GM18526 (cell line): ENCODE results near the gene MSH6.

Experiments
- POLR2A ChIP-seq: IDR thresholded peaks from 3 replicates; pipeline ENCODE4 v1.6.1; 2011; ENCODE audit not compliant: insufficient read length; ENCODE audit errors: extremely low read depth

MSH6 gene

DNA sequence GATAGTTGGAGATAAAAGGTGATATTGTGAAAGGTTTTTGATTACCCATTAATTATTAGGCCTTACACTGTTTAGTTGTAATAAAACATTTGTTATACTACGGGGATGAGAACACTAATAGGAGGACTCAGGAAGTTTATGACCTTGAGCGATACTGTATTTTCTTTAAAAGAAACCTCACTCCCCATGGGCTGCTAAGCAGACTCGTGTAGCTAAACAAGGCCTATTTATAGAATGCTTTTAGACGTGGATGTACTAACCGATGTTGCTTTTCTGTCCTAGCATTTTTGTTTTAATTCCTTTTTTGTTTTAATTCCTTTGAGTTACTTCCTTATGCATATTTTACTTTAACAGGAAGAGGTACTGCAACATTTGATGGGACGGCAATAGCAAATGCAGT lies 22.9 kb downstream of the MSH6 start:
- no peak for TF ChIP-seq POLR2A

DNA sequence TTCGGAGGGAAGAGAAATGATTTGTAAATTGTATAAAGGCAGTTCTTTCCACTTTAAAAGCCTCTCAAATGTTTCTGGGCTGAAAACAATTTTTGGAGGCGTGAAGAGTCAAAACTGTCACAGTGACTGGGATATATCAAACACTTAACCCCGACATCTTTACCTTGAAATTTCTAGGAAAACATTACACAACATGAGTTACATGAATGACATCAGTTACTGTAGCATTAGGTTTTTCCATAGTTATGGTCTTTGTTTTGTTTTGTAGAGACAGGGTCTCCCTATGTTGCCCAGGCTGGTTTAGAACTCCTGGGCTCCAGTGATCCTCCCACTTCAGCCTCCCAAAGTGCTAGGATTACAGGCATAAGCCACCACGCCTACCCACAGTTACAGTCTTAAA lies 25.7 kb downstream of the MSH6 start:
- TF ChIP-seq POLR2A = no peak

DNA sequence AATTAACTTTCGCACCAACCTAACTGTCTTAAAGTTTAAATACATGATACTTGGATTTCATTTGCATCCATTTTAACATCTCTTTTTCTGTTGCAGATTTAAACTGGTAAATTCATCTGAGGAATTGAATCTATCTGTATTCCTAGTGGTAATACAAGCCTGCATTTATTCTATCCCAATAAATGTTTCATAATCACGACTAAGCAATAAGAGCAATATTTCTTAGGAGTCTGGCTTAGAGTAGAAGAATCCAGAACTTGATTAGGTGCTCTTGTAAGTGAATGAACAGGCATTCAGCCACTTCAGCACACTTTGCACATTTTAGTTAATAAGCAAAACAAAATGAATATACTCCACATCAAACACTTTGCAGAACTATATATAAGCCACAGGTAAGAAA lies 27.0 kb downstream of the MSH6 start:
- TF ChIP-seq POLR2A = no peak

DNA sequence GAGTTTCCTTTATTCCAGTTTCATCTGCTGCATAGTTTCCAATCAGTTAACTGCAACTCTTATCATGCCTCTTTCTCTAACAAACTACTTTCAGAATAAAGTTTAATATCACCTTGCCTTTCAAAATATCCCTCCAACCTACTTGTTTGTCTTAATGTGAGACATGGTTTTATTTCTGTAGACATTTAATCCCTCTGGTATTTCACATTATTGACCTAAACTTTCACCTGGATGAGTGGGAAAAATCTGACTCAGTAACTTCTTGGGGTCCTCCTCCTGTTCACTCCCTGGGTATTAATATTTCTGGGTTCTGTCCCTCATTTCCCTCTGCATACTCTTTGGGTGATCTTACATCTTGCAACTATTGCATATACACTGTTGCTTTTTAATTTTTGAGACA lies 27.9 kb downstream of the MSH6 start:
- no peak for TF ChIP-seq POLR2A

DNA sequence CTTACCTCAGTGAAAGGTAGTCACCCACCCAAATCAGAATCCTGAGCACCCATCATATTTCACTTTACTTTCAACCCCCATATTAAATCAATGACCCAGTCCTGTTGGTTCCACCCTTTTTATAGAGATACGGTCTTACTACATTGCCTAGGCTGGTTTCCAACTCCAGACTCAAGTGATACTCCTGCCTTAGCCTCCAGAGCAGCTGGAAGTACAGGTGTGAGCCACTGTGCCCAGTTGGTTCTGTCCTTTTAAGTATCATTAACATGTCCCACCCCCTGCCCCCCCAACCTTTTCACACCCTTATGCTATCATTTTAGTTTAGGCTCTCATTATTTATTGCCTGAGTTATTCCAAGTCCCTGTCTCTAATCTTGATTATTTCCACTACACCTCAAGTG lies 28.7 kb downstream of the MSH6 start:
- TF ChIP-seq POLR2A = no peak

DNA sequence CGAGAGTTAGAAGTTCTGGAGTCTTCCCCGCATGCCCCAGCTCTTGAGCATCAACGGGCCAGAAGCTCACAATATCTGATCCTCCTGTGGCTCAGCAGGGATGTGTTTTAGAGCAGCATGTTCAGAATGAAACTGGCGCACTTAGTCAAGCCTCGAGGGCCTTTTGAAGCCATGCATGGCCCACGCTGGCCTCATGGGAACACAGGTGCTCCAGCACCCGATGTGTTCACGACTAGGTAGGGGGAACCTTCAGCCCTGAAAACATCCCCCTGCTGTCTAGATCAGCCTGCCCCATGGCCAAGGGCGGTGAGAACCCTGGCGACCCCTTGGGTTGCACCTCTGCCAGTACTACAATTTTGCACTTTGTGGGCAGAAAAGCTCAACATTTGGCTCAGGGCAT lies 32.8 kb downstream of the MSH6 start:
- TF ChIP-seq POLR2A = no peak

DNA sequence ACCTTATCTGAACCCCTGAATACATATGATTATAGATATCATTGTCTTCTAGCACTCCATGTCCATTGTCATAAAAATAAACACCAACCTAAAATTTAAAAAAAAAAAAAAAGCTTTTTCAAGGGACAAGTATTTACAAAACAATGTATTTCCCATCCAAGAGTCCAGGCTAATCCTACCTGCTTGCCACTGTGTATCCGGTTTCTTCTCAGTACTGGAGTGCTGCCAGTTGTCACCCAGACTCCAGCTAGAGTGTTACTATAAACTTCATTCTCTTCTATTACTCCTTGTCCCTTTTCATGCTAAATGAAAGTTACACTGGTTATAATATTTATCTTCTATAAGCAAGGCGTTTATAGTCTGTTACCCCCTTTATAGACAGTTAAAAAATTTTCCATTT lies 35.8 kb downstream of the MSH6 start:
- TF ChIP-seq POLR2A = no peak

DNA sequence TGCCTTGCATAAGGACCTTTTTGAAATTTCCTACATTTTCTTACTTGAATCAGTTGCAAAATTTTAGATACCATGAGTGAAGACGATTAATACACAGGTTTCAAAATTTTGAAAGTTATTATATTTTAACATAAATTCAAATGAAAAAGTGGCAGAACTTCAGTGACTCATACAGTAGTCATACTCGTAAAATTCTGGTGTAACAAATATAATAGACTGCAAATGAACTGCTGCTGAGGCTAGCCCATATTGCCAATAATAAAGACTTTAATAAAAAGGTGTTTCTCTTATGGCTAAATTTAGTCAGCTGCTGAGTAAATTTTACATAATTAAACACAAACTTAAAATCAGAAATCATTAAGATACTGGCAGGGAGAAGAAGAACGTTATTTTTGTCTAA lies 36.9 kb downstream of the MSH6 start:
- no peak for TF ChIP-seq POLR2A

DNA sequence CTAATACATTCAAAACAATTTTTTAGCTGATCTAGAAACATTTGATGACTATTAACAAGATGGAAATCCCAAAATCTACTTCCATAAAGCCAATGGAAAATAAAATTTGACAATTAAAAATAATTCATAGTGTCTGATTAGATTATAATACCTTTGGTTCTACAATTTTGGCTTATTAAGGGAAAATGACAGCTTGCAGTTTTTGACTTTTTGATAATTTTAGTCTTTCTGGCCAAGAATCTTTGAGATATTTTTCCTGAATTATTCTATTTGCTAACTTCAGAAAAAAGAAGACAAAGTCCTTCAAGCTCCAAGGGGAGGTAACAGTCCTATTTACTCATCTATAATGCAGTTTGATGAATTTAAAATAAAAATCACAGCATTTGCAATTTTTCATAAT lies 39.6 kb downstream of the MSH6 start:
- no peak for TF ChIP-seq POLR2A

DNA sequence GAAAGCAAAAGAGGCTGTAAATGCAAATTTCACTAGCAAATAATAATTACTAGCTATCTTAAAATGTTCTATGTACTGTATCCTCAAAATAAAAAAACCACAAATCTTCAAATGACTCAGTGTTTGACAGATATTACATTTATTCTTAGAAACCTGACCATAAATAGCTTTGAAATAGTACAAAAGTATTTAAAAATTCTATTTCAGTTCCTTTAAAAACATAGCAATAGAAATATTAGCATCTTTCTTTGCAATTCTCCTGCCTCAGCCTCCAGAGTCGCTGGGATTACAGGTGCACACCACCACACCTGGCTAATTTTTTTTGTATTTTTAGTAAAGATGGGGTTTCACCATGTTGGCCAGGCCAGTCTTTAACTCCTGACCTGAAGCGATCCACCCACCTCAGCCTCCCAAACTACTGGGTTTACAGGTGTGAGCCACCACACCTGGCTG lies 50.6 kb downstream of the MSH6 start:
- no peak for TF ChIP-seq POLR2A

DNA sequence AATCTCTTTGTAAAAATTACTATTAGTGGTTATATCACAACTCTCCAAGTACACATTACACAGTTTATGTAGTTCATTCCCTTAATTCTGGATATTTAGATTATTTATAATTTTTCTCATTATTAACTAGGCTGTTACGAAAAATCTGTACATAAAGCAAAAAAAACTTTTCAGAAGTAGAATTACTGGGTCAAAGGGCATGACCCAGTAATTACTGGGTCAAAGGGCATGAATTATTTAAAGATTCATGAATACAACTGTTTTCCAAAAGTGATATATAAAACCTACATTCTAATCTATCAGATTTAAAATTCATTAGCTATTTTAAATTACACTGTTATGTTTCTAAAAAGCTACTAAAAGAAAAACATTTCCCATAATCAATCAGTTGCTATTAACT lies 55.3 kb downstream of the MSH6 start:
- no peak for TF ChIP-seq POLR2A

DNA sequence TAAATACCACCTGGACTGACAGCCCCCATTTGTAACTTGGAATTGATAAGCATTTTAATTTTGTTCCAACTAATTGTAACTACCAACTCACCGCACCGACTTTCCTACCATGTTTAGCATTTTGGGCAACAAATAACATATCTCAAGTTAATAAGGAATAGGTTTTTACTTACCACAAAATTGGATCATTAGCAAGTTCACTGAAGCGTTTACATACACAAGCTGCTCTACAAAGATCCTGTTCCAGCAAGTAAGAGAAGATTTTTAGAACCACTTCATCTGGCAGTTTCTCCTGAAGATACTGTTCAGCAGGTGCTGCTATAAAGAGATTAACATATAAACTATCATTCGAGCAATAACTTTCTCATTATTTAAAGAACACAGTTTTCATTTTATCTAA lies 55.7 kb downstream of the MSH6 start:
- no peak for TF ChIP-seq POLR2A

DNA sequence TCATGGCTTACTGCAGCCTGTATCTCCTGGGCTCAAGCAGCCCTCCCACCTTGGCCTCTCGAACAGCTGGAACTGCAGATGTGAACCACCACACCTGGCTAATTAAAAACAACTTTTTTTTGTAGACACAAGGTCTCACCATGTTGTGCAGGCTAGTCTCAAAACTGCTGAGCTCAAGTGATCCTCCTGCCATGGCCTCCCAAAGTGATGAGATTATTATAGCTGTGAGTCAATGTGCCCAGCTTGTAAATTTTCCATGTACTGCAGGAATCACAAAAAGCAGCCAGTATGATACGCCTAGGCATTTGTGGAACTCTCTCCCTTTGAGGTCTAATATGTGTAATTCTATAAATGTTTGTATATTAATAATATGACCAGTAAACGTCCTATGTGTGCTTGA lies 59.9 kb downstream of the MSH6 start:
- TF ChIP-seq POLR2A = no peak

DNA sequence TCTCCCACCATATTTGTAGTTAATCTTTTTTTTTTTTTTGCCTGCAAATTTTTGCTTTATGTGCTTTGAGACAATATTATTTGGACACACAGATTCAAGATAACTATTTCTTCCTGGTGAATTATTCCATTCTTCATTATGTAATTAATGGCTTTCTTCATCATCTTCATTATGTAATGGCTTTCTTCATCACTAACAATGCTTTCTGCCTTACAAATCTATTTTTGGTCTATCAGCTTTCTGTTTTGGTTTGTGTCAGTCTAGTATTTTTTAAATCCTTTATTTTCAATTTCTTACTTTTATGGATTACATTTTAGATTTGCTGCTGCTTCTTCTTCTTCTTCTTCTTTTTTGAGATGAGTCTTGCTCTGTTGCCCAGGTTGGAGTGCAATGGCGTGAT lies 60.5 kb downstream of the MSH6 start:
- no peak for TF ChIP-seq POLR2A

DNA sequence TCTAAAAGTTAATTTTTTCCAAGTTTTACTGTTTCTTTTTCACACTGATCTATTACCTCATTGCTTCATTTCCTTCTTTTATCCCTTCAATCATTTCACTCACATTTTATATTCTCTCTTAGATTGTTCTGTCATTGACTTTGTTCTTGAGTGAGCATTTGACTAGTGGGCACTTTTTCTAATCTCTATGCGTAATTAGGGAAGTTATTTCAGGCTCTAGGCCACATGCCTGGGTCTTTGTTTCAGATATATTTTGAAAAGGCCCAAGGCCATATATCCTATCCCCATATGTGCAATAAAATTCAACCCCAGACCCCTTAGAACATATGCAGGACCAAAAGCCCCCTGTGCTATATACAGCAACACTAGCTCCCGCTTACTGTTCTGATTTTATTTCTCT lies 61.2 kb downstream of the MSH6 start:
- no peak for TF ChIP-seq POLR2A

DNA sequence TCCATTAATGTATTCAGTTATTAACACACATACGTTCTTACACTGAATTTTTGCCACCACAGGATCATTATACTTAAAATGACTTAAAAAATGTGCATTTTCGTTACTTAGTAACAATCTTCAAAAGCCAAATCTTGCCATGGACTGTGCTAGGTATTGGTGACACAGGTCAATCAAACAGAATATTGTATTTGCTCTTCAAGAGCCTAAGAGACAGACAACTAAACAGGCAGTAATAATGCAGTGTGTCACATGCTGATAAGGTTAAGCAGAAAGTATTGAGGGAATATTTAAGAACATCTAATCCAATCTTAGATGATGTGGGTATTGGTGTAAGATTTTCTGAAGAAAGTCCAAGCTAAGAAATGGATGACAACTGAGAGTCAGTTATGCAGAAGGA lies 66.4 kb downstream of the MSH6 start:
- no peak for TF ChIP-seq POLR2A

DNA sequence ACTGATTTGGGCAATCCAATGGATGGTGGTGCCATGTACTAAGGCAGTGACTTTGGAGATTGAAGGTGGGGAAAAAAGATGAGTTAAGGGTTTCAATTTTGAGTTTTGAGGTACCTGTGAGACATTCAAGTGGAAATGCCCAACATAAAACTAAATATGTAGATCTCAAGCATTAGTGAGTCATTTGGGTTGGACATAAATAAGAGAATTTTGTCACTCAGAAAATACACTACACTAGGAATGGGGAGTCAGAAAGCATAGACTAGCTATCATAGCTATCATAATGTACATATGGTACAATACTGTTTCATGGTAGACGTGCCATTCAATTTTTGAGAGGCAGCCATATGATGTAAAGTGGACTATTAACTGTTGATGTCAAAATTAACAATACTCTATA lies 67.3 kb downstream of the MSH6 start:
- TF ChIP-seq POLR2A = no peak
